SK-N-SH (cell line): ENCODE data around the gene TMEM69. TPM values are rescaled to one million over a fixed set of nuclear protein-coding genes. Genes with fewer than 3 reads are reported as not detected.
A peak's percentile ranks its signal among the peaks of the same experiment; 100 is the strongest.

Experiments used
- CTCF ChIA-PET: fragments of 300-600, 350-600 bp; formaldehyde crosslinking; extraction: SDS; loops from one replicate; lab custom pipeline; 2021; lab: Yijun Ruan, JAX
- POLR2A ChIA-PET: fragments of 350-600 bp; sonication (Branson Sonifier 250); formaldehyde crosslinking; extraction: SDS; loops from one replicate; lab custom pipeline; 2020; ENCODE audit warnings: antibody characterized with exemption, inconsistent platforms; lab: Yijun Ruan, JAX
- DNase-seq: peaks from one replicate; pipeline ENCODE4 v3.0.0; 2012
- H2AFZ ChIP-seq: fragments of 200-600 bp; sonication (generic); 2 replicates; pipeline ENCODE4 v1.8.1; 2016; ENCODE audit warnings: antibody characterized with exemption, mild to moderate bottlenecking, low read depth
- H3F3A ChIP-seq: fragments of 200-600 bp; sonication (generic); replicated peaks from 2 replicates; pipeline ENCODE3; 2016; ENCODE audit warnings: antibody characterized with exemption, mild to moderate bottlenecking; ENCODE audit not compliant: insufficient read depth
- H3K27ac ChIP-seq, 2 experiments: fragments of 200-500 bp in 1 of 2; fragments of 200-600 bp in 1 of 2; sonication (Bioruptor generic) in 1 of 2; sonication (generic), shearing (Covaris generic) in 1 of 2; 2 replicates each; pipeline versions ENCODE4 v1.5.1 to v1.6.1; 2014 to 2016; ENCODE audit warnings: low read depth in 2 of 2, inconsistent platforms in 1 of 2, low read length in 1 of 2, mild to moderate bottlenecking in 1 of 2, mixed read lengths in 1 of 2
- H3K27me3 ChIP-seq: fragments of 200-600 bp; sonication (generic), shearing (Covaris generic); 2 replicates; pipeline ENCODE4 v1.6.1; 2016; ENCODE audit warnings: mixed run types; ENCODE audit not compliant: insufficient read depth
- H3K36me3 ChIP-seq, 2 experiments: fragments of 200-500 bp in 1 of 2; fragments of 200-600 bp in 1 of 2; sonication (Bioruptor generic) in 1 of 2; sonication (generic) in 1 of 2; replicated peaks in 1 of 2; 2 replicates each; pipeline versions ENCODE3 to v1.5.1; 2014 to 2016; ENCODE audit warnings: low read length in 1 of 2, mild to moderate bottlenecking in 1 of 2; ENCODE audit not compliant: insufficient read depth in 2 of 2, control insufficient read depth in 1 of 2
- H3K4me1 ChIP-seq, 2 experiments: fragments of 200-500 bp in 1 of 2; fragments of 200-600 bp in 1 of 2; sonication (Bioruptor generic) in 1 of 2; sonication (generic), shearing (Covaris generic) in 1 of 2; 2 replicates each; pipeline versions ENCODE4 v1.5.1 to v1.6.1; 2014 to 2016; ENCODE audit warnings: low read depth in 1 of 2, low read length in 1 of 2, mixed run types in 1 of 2; ENCODE audit not compliant: insufficient read depth in 2 of 2, control insufficient read depth in 1 of 2
- H3K4me2 ChIP-seq: fragments of 200-600 bp; sonication (generic), shearing (Covaris generic); 2 replicates; pipeline ENCODE4 v1.6.1; 2017; ENCODE audit warnings: mixed run types
- H3K4me3 ChIP-seq, 2 experiments: fragments of 200-500 bp in 1 of 2; fragments of 200-600 bp in 1 of 2; sonication (Bioruptor generic) in 1 of 2; sonication (generic), shearing (Covaris generic) in 1 of 2; 2 replicates each; pipeline versions ENCODE4 v1.5.1 to v1.8.1; 2014 to 2016; ENCODE audit warnings: low read depth in 2 of 2, inconsistent platforms in 1 of 2, low read length in 1 of 2, mild to moderate bottlenecking in 1 of 2, mixed read lengths in 1 of 2, moderate library complexity in 1 of 2
- H3K79me2 ChIP-seq: fragments of 200-600 bp; sonication (generic); 2 replicates; pipeline ENCODE4 v1.8.1; 2017; ENCODE audit warnings: mild to moderate bottlenecking; ENCODE audit not compliant: insufficient read depth
- H3K9ac ChIP-seq: fragments of 200-600 bp; sonication (generic); 2 replicates; pipeline ENCODE4 v1.6.1; 2017; ENCODE audit warnings: mixed run types
- H3K9me2 ChIP-seq: fragments of 200-600 bp; sonication (generic); 2 replicates; pipeline ENCODE4 v1.6.1; 2017; ENCODE audit warnings: mixed run types
- H3K9me3 ChIP-seq: fragments of 200-600 bp; sonication (generic); 2 replicates; pipeline ENCODE4 v1.6.1; 2017; ENCODE audit warnings: mixed run types, mild to moderate bottlenecking, moderate library complexity
- H4K20me1 ChIP-seq: fragments of 200-600 bp; sonication (generic); 2 replicates; pipeline ENCODE4 v1.6.1; 2017; ENCODE audit warnings: mild to moderate bottlenecking, mixed run types; ENCODE audit not compliant: insufficient read depth
- CHD2 ChIP-seq: fragments of 150-350 bp; IDR thresholded peaks from 2 replicates; pipeline ENCODE4 v1.6.1; 2018; ENCODE audit warnings: low read length; ENCODE audit not compliant: partially characterized antibody
- FOXM1 ChIP-seq: IDR thresholded peaks from 2 replicates; pipeline ENCODE4 v1.4.0; 2012; ENCODE audit warnings: low read depth, mild to moderate bottlenecking
- GATA2 ChIP-seq: sonication (generic); formaldehyde crosslinking; IDR thresholded peaks from 2 replicates; pipeline ENCODE4 v1.5.0; 2020; ENCODE audit warnings: mild to moderate bottlenecking, missing genetic modification reagents
- IRF3 ChIP-seq: fragments of 150-350 bp; IDR thresholded peaks from 2 replicates; pipeline ENCODE4 v1.6.1; 2016; ENCODE audit warnings: mild to moderate bottlenecking, low read depth, low read length
- JUND ChIP-seq: IDR thresholded peaks from 2 replicates; pipeline ENCODE4 v1.4.0; 2012
- MEF2A ChIP-seq: IDR thresholded peaks from 2 replicates; pipeline ENCODE4 v1.4.0; 2012; ENCODE audit warnings: low read depth, borderline replicate concordance
- RFX5 ChIP-seq: IDR thresholded peaks from 2 replicates; pipeline ENCODE4 v1.6.1; 2012; ENCODE audit warnings: mild to moderate bottlenecking, improper control_type of control experiment, low read length
- SMC3 ChIP-seq: IDR thresholded peaks from 2 replicates; pipeline ENCODE4 v1.6.1; 2012; ENCODE audit warnings: low read depth, low read length, improper control_type of control experiment
- ZBTB33 ChIP-seq: IDR thresholded peaks from 2 replicates; pipeline ENCODE4 v1.4.0; 2012; ENCODE audit warnings: low read depth, borderline replicate concordance
- WGBS: methylation state at CpG from one replicate; pipeline ENCODE4 v1.1.6; 2017; ENCODE audit warnings: low lambda C conversion rate; 5-methylcytosine and 5-hydroxymethylcytosine counted together
- polyA plus RNA-seq, 3 experiments: library from polyadenylated mRNA; depleted of rRNA; stranded (reverse); fragments of >200 nt; gene quantifications; 2 replicates each; pipeline ENCODE4 v1.2.3, GENCODE V29; 2012

The TMEM69 gene
- polyA plus RNA-seq, 1 of the 3 experiments (the other 2 are of a cell fraction), result 46.1 TPM

- no peaks in the 10 kb centered on the region for H3K27me3 ChIP-seq
- no peaks in the 10 kb centered on the region for H3K36me3 ChIP-seq
- H3K9me2 ChIP-seq, result no peaks in the 10 kb centered on the region
- H3K4me1 ChIP-seq, result peaks cover 18 to 36% of the 10 kb centered on the region in 2 experiments; a peak in 3 of 4 replicates
- peaks cover 84% of the 10 kb centered on the region for H3K79me2 ChIP-seq
- no peak overlapping the region for H3K4me3 ChIP-seq
- CTCF ChIA-PET, result no interaction called here
- H4K20me1 ChIP-seq, result peaks cover 67% of the 10 kb centered on the region
- no peaks in the 10 kb centered on the region for H3K9me3 ChIP-seq
- no peak overlapping the region for H3K9ac ChIP-seq
- no peak overlapping the region for H3K4me2 ChIP-seq
- H3F3A ChIP-seq, result peaks cover 14% of the 10 kb centered on the region
- POLR2A ChIA-PET, result no interaction called here
- no peak overlapping the region for H2AFZ ChIP-seq
- no peak for TF ChIP-seq IRF3
- no peak for TF ChIP-seq CHD2
- TF ChIP-seq FOXM1, result no peak
- TF ChIP-seq JUND, result no peak
- TF ChIP-seq RFX5, result no peak
- no peak for TF ChIP-seq ZBTB33
- TF ChIP-seq SMC3, result no peak
- no peak overlapping the region for H3K27ac ChIP-seq
- 96% methylated on average over 6 of the region's 6 CpGs for WGBS
- DNase-seq, result no peak
Measured at GRCh38 chr1:45682942-45683341, 5.0 kb upstream of the TMEM69 start.

GRCh38 chr1:45684402-45684801, 3.6 kb upstream of the TMEM69 start:
- Histone ChIP-seq H3K9ac (peak overlapping the region; percentile 92), H4K20me1 (peaks cover 53% of the 10 kb centered on the region), H3K27me3 (no peaks in the 10 kb centered on the region), H2AFZ (no peak overlapping the region), H3K4me1 (peaks cover 14 to 21% of the 10 kb centered on the region in 2 experiments; a peak in 3 of 4 replicates), H3K9me2 (no peaks in the 10 kb centered on the region), H3K4me2 (peak overlapping the region; percentile 85), H3K79me2 (peaks cover 82% of the 10 kb centered on the region), H3K9me3 (no peaks in the 10 kb centered on the region), H3F3A (peaks cover 11% of the 10 kb centered on the region)
- WGBS, result 40% methylated on average over 2 of the region's 2 CpGs
- ChIA-PET CTCF (no interaction called here), POLR2A (no interaction called here)
- no peak for TF ChIP-seq MEF2A
- peak; percentile 27; the same call in 1 of the 2 replicates for TF ChIP-seq GATA2 (CRISPR knock-in tag)
- TF ChIP-seq, all 33 proteins: peak for 1
- DNase-seq, result no peak
- Histone ChIP-seq H3K36me3 (no peaks in the 10 kb centered on the region), H3K27ac (0 out of 4 replicates have a peak overlapping the region, but pooled peaks of 1 of the 2 experiments have one; percentile 93), H3K4me3 (peak overlapping the region; percentile 92 to 95; a peak in 3 of 4 replicates)
